Measurements from ENCODE around the gene NPHP3. TPM values are rescaled to one million over a fixed set of nuclear protein-coding genes. Genes with fewer than 3 reads are reported as not detected.

Gene NPHP3
- total RNA-seq, 4 donors from 2014 or later, result 25.6 to 46.0 (median 32.0) TPM

- no peak for DNase-seq (ENCODE audit: low spot score)
- no peak for TF ChIP-seq CTCF (IDR thresholded peaks at IDR 0.05)
- no peak for ATAC-seq (ENCODE audit: low FRiP score)
These were observed 63.2 kb downstream of the NPHP3 start for GRCh38 chr3:132659000-132659364.

GRCh38 chr3:132657869-132658747, 64.1 kb downstream of the NPHP3 start:
- TF ChIP-seq CTCF (IDR thresholded peaks at IDR 0.05), result no peak
- no peak for ATAC-seq (ENCODE audit: low FRiP score)
- no peak for DNase-seq (ENCODE audit: low spot score)

GRCh38 chr3:132655471-132655870, 66.7 kb downstream of the NPHP3 start:
- DNase-seq (ENCODE audit: low spot score) (no peak), ATAC-seq (ENCODE audit: low FRiP score) (no peak)
- TF ChIP-seq CTCF (IDR thresholded peaks at IDR 0.05), result no peak

- no peak for DNase-seq (ENCODE audit: low spot score)
- no peak for TF ChIP-seq CTCF (IDR thresholded peaks at IDR 0.05)
- no peak for ATAC-seq (ENCODE audit: low FRiP score)
These were observed 67.5 kb downstream of the NPHP3 start for GRCh38 chr3:132654721-132655120.

- no peak for DNase-seq (ENCODE audit: low spot score)
- ATAC-seq (ENCODE audit: low FRiP score), result no peak
- TF ChIP-seq CTCF (IDR thresholded peaks at IDR 0.05), result no peak
These were observed 68.0 kb downstream of the NPHP3 start for GRCh38 chr3:132654190-132654589.

GRCh38 chr3:132652640-132653270, 69.5 kb downstream of the NPHP3 start:
- ATAC-seq (ENCODE audit: low FRiP score) (no peak), DNase-seq (ENCODE audit: low spot score) (no peak)
- TF ChIP-seq CTCF (IDR thresholded peaks at IDR 0.05), result no peak

GRCh38 chr3:132650153-132650552, 72.1 kb downstream of the NPHP3 start:
- no peak for TF ChIP-seq CTCF (IDR thresholded peaks at IDR 0.05)
- ATAC-seq (ENCODE audit: low FRiP score) (no peak), DNase-seq (ENCODE audit: low spot score) (no peak)
